MM.1S (cell line): ENCODE results near the gene MORN5.

Experiments used
- DNase-seq: peaks from one replicate; pipeline ENCODE4 v3.0.0-alpha.2; 2015
- H2AFZ ChIP-seq: fragments of 300-600 bp; sonication (generic); 2 replicates; pipeline ENCODE4 v1.6.0; 2016; ENCODE audit warnings: antibody characterized with exemption, low read length
- H3F3A ChIP-seq: fragments of 300-600 bp; sonication (generic); 2 replicates; pipeline ENCODE4 v1.6.1; 2016; ENCODE audit warnings: mild to moderate bottlenecking, antibody characterized with exemption, low read length, moderate library complexity, mixed read lengths; ENCODE audit not compliant: insufficient read depth
- H3K27ac ChIP-seq: fragments of 300-600 bp; sonication (generic); 2 replicates; pipeline ENCODE4 v1.5.1; 2016; ENCODE audit warnings: mild to moderate bottlenecking, low read length
- H3K27me3 ChIP-seq: fragments of 300-600 bp; sonication (generic); replicated peaks from 2 replicates; pipeline ENCODE4 v1.6.0; 2016; ENCODE audit warnings: low read length; ENCODE audit not compliant: insufficient read depth
- H3K36me3 ChIP-seq: fragments of 300-600 bp; sonication (generic); replicated peaks from 2 replicates; pipeline ENCODE4 v1.6.1; 2016; ENCODE audit warnings: mild to moderate bottlenecking, low read length, mixed read lengths; ENCODE audit not compliant: insufficient read depth
- H3K4me1 ChIP-seq: fragments of 300-600 bp; sonication (generic); 2 replicates; pipeline ENCODE4 v1.6.1; 2016; ENCODE audit warnings: low read length, mixed read lengths
- H3K4me2 ChIP-seq: fragments of 300-600 bp; sonication (generic); 2 replicates; pipeline ENCODE4 v1.6.0; 2016; ENCODE audit warnings: low read depth, low read length
- H3K4me3 ChIP-seq: fragments of 300-600 bp; sonication (generic); 2 replicates; pipeline ENCODE4 v1.5.1; 2016; ENCODE audit warnings: low read length, mixed read lengths
- H3K79me2 ChIP-seq: fragments of 300-600 bp; sonication (generic); 2 replicates; pipeline ENCODE4 v1.6.1; 2016; ENCODE audit warnings: mixed run types, low read length, mixed read lengths
- H3K9ac ChIP-seq: fragments of 300-600 bp; sonication (generic); 2 replicates; pipeline ENCODE4 v1.6.1; 2016; ENCODE audit warnings: low read length, mixed read lengths
- H3K9me2 ChIP-seq: fragments of 300-600 bp; sonication (generic); replicated peaks from 2 replicates; pipeline ENCODE4 v1.6.1; 2016; ENCODE audit warnings: mild to moderate bottlenecking, low read length, mixed read lengths; ENCODE audit not compliant: insufficient read depth
- H3K9me3 ChIP-seq: fragments of 300-600 bp; sonication (generic); replicated peaks from 2 replicates; pipeline ENCODE4 v1.6.1; 2016; ENCODE audit warnings: mild to moderate bottlenecking, low read length, mixed read lengths; ENCODE audit not compliant: insufficient read depth
- H4K20me1 ChIP-seq: fragments of 300-600 bp; sonication (generic); 2 replicates; pipeline ENCODE4 v1.6.1; 2016; ENCODE audit warnings: mild to moderate bottlenecking, low read length, moderate library complexity, mixed read lengths; ENCODE audit not compliant: insufficient read depth
- CTCF ChIP-seq: fragments of 300-600 bp; sonication (generic); IDR thresholded peaks from 2 replicates; pipeline ENCODE4 v1.5.1; 2016; ENCODE audit warnings: antibody characterized with exemption, low read length, mixed read lengths
- EZH2 ChIP-seq: fragments of 300-600 bp; sonication (generic); optimal IDR thresholded peaks from 2 replicates; pipeline ENCODE3; 2017; ENCODE audit warnings: low read depth, mild to moderate bottlenecking, antibody characterized with exemption, low read length, mixed read lengths
- EZH2phosphoT487 ChIP-seq: fragments of 300-600 bp; sonication (generic); IDR thresholded peaks from 2 replicates; pipeline ENCODE4 v1.6.1; 2018; ENCODE audit warnings: antibody characterized with exemption, low read length

The MORN5 gene

GRCh38 chr9:122186301-122186700 is 26.6 kb downstream of the MORN5 start:
- TF ChIP-seq CTCF (no peak), EZH2phosphoT487 (no peak), EZH2 (no peak)
- H3K4me1 ChIP-seq = no peaks in the 10 kb centered on the region
- no peak overlapping the region for H2AFZ ChIP-seq
- no peaks in the 10 kb centered on the region for H3K9me2 ChIP-seq
- no peak for DNase-seq
- no peak overlapping the region for H3K27ac ChIP-seq
- H4K20me1 ChIP-seq = no peaks in the 10 kb centered on the region
- H3F3A ChIP-seq = no peaks in the 10 kb centered on the region
- H3K79me2 ChIP-seq = no peaks in the 10 kb centered on the region
- no peaks in the 10 kb centered on the region for H3K9me3 ChIP-seq
- no peak overlapping the region for H3K4me2 ChIP-seq
- H3K9ac ChIP-seq = no peak overlapping the region
- H3K27me3 ChIP-seq = no peaks in the 10 kb centered on the region; the same call in 1 of the 2 replicates
- no peak overlapping the region for H3K4me3 ChIP-seq
- no peaks in the 10 kb centered on the region for H3K36me3 ChIP-seq

GRCh38 chr9:122186777-122187470 is 27.2 kb downstream of the MORN5 start:
- DNase-seq = no peak
- no peak overlapping the region for H3K4me3 ChIP-seq
- no peaks in the 10 kb centered on the region for H4K20me1 ChIP-seq
- no peak for TF ChIP-seq EZH2
- TF ChIP-seq EZH2phosphoT487 = no peak
- no peak for TF ChIP-seq CTCF
- no peak overlapping the region for H2AFZ ChIP-seq
- H3K79me2 ChIP-seq = no peaks in the 10 kb centered on the region
- H3K4me1 ChIP-seq = no peaks in the 10 kb centered on the region
- H3K9ac ChIP-seq = no peak overlapping the region
- no peak overlapping the region for H3K4me2 ChIP-seq
- H3K9me3 ChIP-seq = no peaks in the 10 kb centered on the region
- H3K9me2 ChIP-seq = no peaks in the 10 kb centered on the region
- no peaks in the 10 kb centered on the region; the same call in 1 of the 2 replicates for H3K27me3 ChIP-seq
- H3K27ac ChIP-seq = no peak overlapping the region
- H3F3A ChIP-seq = no peaks in the 10 kb centered on the region
- H3K36me3 ChIP-seq = no peaks in the 10 kb centered on the region

- Histone ChIP-seq H2AFZ (no peak overlapping the region), H3K9me3 (no peaks in the 10 kb centered on the region), H4K20me1 (no peaks in the 10 kb centered on the region), H3K9me2 (no peaks in the 10 kb centered on the region), H3K4me1 (no peaks in the 10 kb centered on the region), H3K36me3 (no peaks in the 10 kb centered on the region), H3K27ac (no peak overlapping the region), H3K27me3 (no peaks in the 10 kb centered on the region; the same call in 1 of the 2 replicates), H3K9ac (no peak overlapping the region), H3K4me3 (no peak overlapping the region), H3K4me2 (no peak overlapping the region), H3F3A (no peaks in the 10 kb centered on the region), H3K79me2 (no peaks in the 10 kb centered on the region)
- TF ChIP-seq CTCF = no peak
- no peak for DNase-seq
Observed at GRCh38 chr9:122188369-122188768, 28.7 kb downstream of the MORN5 start.
